Activated CD4-positive, alpha-beta T cell treated with anti-CD3 and anti-CD28 coated beads for 48 hours (primary cell): ENCODE measurements around the gene SNAPC3.
"Not testable (repeated sequence)": the region's sequence is repeated elsewhere in the genome, so short reads cannot be mapped to it uniquely, and the experiment has no call there.

Experiments
- DNase-seq: peaks from one replicate; pipeline ENCODE4 v3.0.0-alpha.2; 2020

Gene SNAPC3

GRCh38 chr9:15422372-15423230, at the start of gene SNAPC3:
SNAPC3 (plus strand) TSS chr9:15422876; CDS start chr9:15422880, 4 bp downstream.
- peak; percentile 94 for DNase-seq

GRCh38 chr9:15373881-15374280, 48.8 kb upstream of the SNAPC3 start:
- DNase-seq, result no peak

DNA sequence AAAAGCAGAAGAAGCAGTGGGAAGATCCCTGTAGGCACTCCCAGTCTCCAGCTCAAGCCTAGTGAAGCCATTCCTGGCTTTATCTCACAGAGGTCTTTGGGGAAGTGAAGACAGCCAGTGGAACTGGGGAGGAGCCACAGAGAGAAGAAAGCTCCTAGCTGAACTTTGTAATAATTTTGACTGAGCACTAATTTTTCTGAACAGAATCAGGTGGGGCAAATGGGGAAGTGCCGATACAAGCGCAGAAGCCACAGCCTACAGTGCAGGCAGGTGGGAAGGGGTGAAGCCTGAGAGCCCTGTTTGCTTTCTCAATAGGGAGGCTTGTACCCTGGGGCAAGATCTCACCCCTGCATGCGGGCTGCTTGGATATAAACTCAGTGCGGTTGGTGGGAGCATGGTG, 48.4 kb upstream of the SNAPC3 start:
- DNase-seq, result no peak

DNA sequence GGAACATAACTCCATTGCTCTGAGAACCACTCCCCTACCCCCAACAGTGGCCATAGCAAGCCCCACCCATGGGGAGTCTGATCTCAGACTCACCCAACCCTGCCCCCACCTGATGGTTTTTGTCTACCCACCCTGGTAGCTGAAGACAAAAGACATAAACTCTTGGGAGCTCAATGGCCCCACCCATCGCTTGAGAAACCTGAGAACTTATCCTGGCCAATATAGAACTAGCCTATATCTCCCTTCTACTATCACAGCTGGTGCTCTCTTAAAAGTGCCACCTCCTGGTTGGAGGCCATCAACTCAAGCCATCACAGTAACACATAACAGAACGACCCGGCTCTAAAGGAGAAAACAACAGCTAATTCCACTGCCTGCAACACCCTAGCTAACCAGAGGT, 47.9 kb upstream of the SNAPC3 start:
- no peak for DNase-seq

- no peak for DNase-seq
Observed at GRCh38 chr9:15377625-15378540, 44.8 kb upstream of the SNAPC3 start.

- DNase-seq, result not testable (repeated sequence)
Observed at GRCh38 chr9:15379317-15379716, 43.4 kb upstream of the SNAPC3 start.

DNA sequence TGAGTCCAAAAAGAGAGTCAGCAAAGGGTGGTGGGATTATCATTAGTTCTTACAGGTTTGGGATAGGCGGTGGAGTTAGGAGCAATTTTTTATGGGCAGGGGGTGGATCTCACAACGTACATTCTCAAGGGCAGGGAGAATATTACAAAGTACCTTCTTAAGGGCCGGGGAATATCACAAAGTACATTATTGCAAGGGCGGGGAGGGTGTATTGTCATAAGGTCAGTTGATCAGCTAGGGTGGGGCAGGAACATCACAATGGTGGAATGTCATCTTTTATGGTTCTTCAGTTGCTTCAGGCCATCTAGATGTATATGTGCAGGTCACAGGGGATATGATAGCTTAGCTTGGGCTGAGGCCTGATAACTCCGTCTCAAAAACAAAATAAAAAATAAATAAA, 42.8 kb upstream of the SNAPC3 start:
- not testable (repeated sequence) for DNase-seq

DNA sequence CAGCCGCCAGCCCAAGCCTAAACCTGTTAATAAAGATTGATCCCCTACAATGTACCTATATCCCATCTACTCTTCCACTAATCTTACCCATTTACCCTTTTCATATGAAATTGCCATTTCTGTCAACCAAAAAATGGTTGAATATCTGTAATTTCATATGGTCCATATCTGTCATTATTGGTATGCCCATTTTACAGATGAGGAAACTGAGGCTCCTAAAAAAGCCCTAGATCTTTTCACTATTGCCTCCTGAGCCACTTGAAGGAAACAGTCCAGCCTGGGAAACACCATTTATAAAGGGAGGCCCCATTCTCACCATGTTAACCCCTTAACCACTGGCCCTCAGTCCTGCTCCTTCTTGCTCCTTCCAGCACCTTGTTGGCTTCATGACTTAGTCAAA, 41.2 kb upstream of the SNAPC3 start:
- no peak for DNase-seq

DNA sequence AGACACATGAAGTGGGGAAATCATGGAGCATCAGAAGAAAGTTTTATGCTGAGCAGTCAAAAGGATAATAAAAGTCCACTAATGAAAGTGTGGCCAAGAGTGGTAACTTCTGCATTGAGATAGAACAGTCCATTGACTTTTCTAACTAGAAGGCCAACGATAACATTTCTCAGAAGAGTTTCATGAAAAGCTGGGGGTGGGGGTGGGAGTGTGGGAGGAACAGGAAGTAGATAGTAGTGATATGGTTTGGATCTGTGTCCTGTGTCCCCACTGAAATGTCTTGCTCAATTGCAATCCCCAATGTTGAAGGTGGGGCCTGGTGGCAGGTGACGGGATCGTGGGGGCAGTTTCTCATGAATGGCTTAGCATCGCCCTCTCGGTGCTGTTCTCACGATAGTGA, 36.2 kb upstream of the SNAPC3 start:
- DNase-seq, result no peak

DNA sequence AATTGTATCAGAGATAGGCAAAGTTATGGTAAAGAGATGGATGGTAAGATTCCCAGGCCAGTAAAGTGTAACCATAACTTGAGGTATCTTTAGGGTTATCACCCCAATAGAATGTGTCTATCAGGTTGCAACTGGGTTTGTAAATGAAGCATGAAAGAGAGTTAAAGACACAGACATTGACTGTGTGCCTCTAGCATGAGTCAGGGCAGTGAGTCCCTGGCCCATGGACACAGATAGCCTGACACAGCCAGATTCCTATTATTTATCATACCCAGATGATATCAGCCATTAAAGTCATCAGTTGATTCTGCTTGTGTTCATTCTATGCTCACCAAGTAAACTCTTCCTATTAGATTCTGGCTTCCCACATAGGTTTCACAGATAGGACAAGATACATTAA, 33.5 kb upstream of the SNAPC3 start:
- DNase-seq, result no peak

- DNase-seq, result no peak
Observed at GRCh38 chr9:15389631-15390030, 33.0 kb upstream of the SNAPC3 start.

GRCh38 chr9:15390201-15390600, 32.5 kb upstream of the SNAPC3 start:
- no peak for DNase-seq

GRCh38 chr9:15392363-15392762, 30.3 kb upstream of the SNAPC3 start:
- DNase-seq, result no peak

GRCh38 chr9:15400281-15400941, 22.3 kb upstream of the SNAPC3 start:
- no peak for DNase-seq

- DNase-seq, result no peak
Observed at GRCh38 chr9:15401266-15401665, 21.4 kb upstream of the SNAPC3 start.

DNA sequence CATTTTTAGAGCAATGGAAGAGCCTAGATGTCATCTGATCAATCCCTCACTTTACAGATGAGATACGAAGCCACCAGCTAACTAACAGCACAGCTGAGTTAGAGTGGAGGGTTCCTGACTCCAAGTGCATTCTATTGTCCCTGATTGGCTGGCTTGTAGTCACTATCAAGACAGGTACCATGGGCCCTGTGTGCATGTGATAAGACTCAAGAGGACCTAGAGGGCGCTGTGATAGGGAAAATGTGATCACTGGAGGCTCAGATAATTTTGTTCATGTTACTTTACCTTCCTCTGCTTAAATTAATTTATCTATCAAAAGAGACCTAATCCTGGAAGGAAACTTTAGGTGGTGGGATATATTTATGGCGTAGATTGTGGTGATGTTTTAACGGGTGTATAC, 19.5 kb upstream of the SNAPC3 start:
- peak; percentile 22 for DNase-seq

DNA sequence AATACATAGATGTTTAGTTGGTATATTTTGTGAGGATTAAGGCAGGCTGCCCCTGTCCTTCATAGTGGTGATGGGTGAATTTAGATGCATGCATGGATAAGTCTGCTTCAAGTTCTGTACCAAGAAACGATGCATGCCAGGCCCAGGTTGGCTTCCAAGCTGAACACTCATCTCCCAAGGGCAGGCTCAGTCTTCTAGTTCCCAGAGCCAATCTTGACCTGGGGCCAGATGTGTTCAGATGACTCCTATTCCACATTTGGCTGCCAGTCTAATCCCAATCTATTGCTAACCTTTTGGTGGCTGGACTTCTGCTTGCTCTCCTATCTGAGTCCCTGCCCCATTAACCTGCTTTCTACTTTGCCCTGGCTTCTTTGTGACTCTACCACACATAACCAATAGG, 18.5 kb upstream of the SNAPC3 start:
- DNase-seq, result no peak

- peak; percentile 52 for DNase-seq
Observed at GRCh38 chr9:15416880-15417279, 5.8 kb upstream of the SNAPC3 start.

GRCh38 chr9:15417626-15418025, 5.0 kb upstream of the SNAPC3 start:
- no peak for DNase-seq

GRCh38 chr9:15420796-15421195, 1.9 kb upstream of the SNAPC3 start:
- no peak for DNase-seq

- no peak for DNase-seq
Observed at GRCh38 chr9:15421532-15421931, 1.1 kb upstream of the SNAPC3 start.

- DNase-seq, result no peak
Observed at GRCh38 chr9:15421990-15422371, 695 bp upstream of the SNAPC3 start.

GRCh38 chr9:15423231-15423985, 732 bp downstream of the SNAPC3 start:
- DNase-seq, result peak; percentile 26
